Effector memory CD8-positive, alpha-beta T cell (primary cell): ENCODE results near the gene TBC1D16.

Source experiments
- ATAC-seq: fragments of 150-1000 bp; cut with Tn5 transposase; replicated peaks from 2 replicates; pipeline ENCODE4 v1.10.0; 2021; ENCODE audit warnings: mild to moderate bottlenecking, moderate library complexity
- DNase-seq, 3 experiments: peaks; one replicate each; pipeline ENCODE4 v3.0.0; 2021
- H3K27ac Mint-ChIP-seq, 2 donors: one replicate each; pipeline ENCODE4 v1.8.0; 2022; ENCODE audit warnings: mild to moderate bottlenecking in 2 of 2, mixed read lengths in 2 of 2, moderate library complexity in 2 of 2
- H3K27me3 Mint-ChIP-seq, 2 donors: one replicate each; pipeline ENCODE4 v1.8.0; 2022; ENCODE audit warnings: mixed read lengths in 2 of 2
- H3K36me3 Mint-ChIP-seq: one replicate; pipeline ENCODE4 v1.8.0; 2022; ENCODE audit warnings: mild to moderate bottlenecking, moderate library complexity, mixed read lengths; ENCODE audit not compliant: insufficient read depth
- H3K4me1 Mint-ChIP-seq, 2 donors: one replicate each; pipeline ENCODE4 v1.8.0; 2022; ENCODE audit warnings: low read depth in 2 of 2, mixed read lengths in 2 of 2
- H3K4me3 Mint-ChIP-seq, 2 donors: one replicate each; pipeline ENCODE4 v1.8.0; 2022; ENCODE audit warnings: mild to moderate bottlenecking in 2 of 2, mixed read lengths in 2 of 2, moderate library complexity in 2 of 2
- H3K9me3 Mint-ChIP-seq, 2 donors: one replicate each; pipeline ENCODE4 v1.8.0; 2022; ENCODE audit warnings: mixed read lengths in 2 of 2

Gene TBC1D16

DNA sequence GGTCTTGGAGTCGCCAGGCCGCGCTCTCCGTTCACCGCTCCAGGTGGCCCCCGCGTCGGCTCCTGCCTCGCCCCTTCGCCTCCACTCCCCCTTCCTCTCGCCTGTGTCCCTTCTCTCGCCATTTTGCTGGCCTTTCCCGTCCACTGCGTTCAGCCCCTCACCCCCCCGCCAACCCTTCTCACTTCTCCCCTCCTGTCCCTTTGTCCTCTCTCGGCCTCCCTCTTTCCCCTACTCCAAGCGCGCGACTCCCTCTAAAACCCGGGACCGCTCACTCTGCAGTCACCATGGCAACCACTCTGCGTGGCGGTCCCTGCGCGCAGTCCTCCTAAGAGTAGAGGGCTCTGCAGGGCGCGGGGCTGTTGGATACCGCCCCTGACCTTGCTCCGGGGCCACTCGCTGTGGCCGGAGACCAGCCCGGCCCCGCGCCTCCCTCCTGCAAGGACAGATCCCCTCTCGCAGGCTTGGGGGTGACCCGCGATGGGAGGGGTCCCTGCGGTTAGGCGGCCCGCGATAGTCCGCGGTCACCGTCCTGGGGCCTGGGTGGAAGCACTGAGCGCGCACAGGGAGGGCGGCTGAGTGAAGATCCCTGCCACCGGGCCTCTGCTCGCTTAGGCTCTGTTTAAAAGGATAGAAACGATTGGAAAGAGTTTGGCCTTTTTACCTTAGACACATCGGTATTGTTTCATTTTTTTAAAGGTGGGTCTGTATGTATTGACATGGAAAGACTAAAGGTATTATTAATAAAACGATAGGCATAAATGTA, 1.2 kb upstream of the TBC1D16 start:
- H3K4me1 Mint-ChIP-seq, result peaks cover 9 to 13% of the 10 kb centered on the region in 2 donors
- H3K36me3 Mint-ChIP-seq, result peaks cover 25% of the 10 kb centered on the region
- DNase-seq, result peak; percentile 5 to 38 (median 30)
- peaks cover 5 to 8% of the 10 kb centered on the region in 2 donors for H3K27me3 Mint-ChIP-seq
- H3K27ac Mint-ChIP-seq, result peak overlapping the region; percentile 94 to 95
- H3K4me3 Mint-ChIP-seq, result peak overlapping the region; percentile 83
- no peaks in the 10 kb centered on the region for H3K9me3 Mint-ChIP-seq
- peak; percentile 15 for ATAC-seq

DNA sequence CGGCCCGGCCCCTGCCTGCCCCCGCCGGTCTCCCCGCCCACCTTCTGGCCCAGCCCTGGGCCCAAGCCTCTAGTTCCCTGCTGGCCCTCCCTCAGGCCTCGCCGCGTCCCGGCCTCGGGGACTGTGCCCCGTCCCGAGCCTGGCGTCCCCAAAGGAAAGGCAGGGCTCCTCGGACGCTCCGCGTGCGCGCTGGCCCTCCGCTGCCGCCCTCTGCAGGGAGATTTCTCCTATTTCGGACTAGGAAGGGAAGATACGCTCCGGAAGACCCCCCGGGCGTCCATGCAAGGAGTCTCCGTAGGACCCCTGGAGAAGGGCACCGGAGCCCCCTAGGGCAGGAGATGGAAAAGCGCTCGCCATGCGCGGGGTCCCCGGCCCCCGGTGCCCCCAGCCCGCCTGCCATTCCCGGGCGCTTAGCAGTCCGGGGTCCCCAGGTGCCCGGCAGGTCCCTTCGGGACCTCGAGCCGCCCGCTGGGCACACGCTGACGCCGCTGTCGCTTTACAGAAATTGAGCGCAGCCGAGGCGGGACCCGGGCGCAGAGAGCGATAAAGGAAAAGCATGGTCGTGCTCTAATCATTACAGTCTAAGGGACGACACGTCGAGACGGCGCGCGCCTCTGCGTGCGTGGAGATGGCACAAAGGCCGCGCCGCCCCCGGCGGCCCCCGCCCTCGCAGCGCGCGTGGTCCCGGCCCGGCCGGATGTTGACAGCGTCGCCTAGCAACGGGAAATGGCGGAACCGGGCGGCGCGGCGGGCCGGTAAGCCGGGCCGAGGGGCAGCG, 454 bp upstream of the TBC1D16 start, which contains the start of gene CCDC40:
Gene CCDC40, plus strand, starts transcription at position 706 of the 778 bp plus-strand sequence. Its CDS starts 21 bp downstream, at position 727.
- H3K4me1 Mint-ChIP-seq, result peaks cover 9 to 13% of the 10 kb centered on the region in 2 donors
- peak within 1 kb of the TSS; percentile 89 to 92 for H3K4me3 Mint-ChIP-seq
- peak within 1 kb of the TSS; percentile 94 to 95 for H3K27ac Mint-ChIP-seq
- ATAC-seq, result peak; percentile 83
- peak; percentile 78 to 83 (median 79) for DNase-seq
- H3K36me3 Mint-ChIP-seq, result peaks cover 25% of the 10 kb centered on the region
- peaks cover 5 to 8% of the 10 kb centered on the region in 2 donors for H3K27me3 Mint-ChIP-seq
- H3K9me3 Mint-ChIP-seq, result no peaks in the 10 kb centered on the region

DNA sequence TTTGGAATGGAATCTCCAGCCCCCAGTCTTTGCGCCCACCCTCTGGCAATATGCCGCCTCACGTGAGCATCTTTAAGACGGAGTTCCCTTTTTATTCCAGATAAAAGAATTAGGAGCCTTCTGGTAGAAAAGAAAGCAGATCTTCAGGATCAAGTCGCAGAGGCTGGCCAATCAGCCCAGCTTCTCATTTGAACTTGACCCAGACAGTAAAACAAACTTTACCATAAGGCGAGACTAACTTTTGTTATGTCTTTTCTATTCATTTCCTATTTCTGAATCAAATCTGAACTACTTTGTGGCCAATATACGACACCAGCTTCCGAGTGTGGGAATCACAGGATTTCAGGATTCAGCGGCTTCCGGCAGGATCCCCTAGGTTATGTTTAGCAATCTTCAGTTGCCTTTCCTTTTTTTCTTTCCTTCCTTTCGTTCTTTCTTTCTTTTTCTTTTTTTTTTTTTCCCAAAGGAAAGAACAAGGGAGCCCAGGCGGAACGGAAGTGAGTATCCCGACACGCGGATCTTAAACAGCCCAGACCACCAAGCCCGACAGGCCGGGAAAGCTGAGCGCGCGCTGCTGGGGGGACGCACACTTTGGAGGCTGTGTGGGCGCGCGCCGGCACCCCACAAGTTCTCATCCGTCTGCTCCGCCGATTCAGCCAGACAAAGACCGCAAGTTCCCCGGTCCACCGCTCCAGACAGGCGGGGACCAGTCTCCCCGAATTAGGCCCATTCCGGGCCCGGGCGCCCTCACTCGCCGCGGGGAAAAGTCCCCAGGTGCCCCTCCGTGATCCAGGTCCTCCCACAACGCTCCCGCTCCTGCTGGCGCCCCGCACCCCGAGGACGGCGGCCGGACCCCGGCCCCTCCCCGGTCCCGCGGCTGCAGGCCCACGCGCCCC, 633 bp downstream of the TBC1D16 start:
- peak; percentile 62 to 66 (median 64) for DNase-seq
- Mint-ChIP-seq H3K27ac (peak overlapping the region; percentile 94 to 95), H3K27me3 (peaks cover 5 to 8% of the 10 kb centered on the region in 2 donors), H3K36me3 (peaks cover 25% of the 10 kb centered on the region), H3K9me3 (no peaks in the 10 kb centered on the region), H3K4me1 (peaks cover 9 to 13% of the 10 kb centered on the region in 2 donors), H3K4me3 (peak overlapping the region; percentile 89 to 92)
- ATAC-seq, result peak; percentile 61

DNA sequence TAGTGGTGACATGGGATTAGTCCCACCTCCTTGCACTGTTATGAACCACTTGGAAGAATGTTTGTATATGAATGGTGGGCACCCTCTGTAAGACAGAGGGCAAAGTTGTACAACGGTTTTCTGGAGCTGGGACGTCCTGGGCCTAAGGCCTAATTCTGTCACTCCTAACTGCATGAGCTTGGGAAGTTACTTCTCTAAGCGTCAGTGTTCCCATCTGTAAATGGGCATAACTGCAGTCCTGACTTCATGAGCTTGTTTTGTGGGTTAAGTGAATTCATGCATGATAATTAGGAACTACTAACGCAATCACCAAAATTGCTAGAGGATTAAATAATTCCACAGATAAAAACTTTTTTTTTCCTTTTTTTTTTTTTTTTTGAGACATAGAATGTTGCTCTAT, 1.8 kb downstream of the TBC1D16 start:
- Mint-ChIP-seq H3K4me3 (peak overlapping the region in 1 of 2 donors; percentile 12), H3K4me1 (peaks cover 9 to 13% of the 10 kb centered on the region in 2 donors), H3K9me3 (no peaks in the 10 kb centered on the region), H3K27me3 (peaks cover 5 to 8% of the 10 kb centered on the region in 2 donors), H3K27ac (no peak overlapping the region), H3K36me3 (peaks cover 25% of the 10 kb centered on the region)
- DNase-seq (no peak), ATAC-seq (no peak)

DNA sequence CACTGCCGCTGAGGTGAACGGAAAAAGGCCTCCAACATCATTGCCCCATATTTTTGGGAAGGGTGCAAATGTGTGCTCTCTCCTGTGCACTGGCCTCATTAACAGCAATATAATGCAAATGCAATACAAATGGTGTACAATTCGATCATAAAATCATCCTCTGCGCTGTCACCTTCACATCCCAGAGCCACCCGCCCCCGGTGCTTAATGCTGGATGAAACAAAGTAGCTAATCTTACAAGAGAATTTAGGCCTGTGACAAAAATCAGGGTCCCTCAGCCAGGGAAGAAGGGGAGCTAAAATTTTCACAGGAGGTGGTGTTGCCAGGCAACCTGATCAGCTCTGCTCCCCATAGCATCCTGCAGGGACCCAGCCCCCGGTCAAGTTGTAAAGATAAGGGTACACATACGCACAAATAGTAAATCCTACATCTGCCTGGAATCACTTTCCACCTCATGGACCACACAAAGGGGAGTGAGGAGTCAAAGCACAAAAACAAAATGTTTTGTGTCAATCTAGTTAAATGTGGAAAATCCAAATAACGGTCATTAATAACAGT, 3.0 kb downstream of the TBC1D16 start:
- no peak overlapping the region for H3K4me3 Mint-ChIP-seq
- H3K9me3 Mint-ChIP-seq, result no peaks in the 10 kb centered on the region
- H3K27ac Mint-ChIP-seq, result no peak overlapping the region
- peaks cover 5 to 8% of the 10 kb centered on the region in 2 donors for H3K27me3 Mint-ChIP-seq
- peaks cover 9 to 13% of the 10 kb centered on the region in 2 donors for H3K4me1 Mint-ChIP-seq
- ATAC-seq (no peak), DNase-seq (no peak)
- H3K36me3 Mint-ChIP-seq, result peaks cover 25% of the 10 kb centered on the region

DNA sequence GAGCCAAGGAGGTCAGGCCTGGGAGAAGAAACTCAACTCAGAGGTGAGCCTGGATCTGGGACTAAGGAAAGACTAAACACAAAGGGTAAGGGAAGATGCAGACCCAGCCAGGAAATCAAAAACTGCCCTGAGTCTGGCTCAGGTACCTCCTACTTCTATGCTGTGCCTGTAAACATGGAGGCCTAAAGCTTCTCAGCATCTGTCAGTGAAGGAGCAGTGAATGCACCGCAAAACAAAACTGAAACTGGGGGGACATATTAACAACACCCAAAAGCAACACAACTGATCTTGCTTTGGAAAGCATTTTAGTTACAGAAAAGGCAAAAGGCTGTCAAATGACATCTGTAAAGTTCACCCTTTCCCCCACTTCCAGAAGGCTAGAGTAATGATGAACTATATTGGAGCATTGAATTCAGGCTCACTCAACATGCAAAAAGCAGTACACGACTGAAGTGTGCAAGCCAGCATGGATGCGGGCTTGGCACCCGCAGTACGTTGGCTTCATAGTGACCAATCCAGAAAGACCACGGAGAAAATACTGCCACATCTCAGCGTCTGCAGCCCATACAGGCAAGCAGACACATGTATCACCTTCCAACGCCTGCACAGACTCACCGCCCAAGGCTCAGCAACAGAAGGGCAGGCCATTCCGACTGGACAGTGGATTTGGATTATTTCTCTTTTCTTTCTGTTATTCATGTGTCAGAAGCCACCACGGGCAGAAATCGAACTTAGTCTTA, 3.8 kb downstream of the TBC1D16 start:
- H3K4me3 Mint-ChIP-seq, result no peak overlapping the region
- peaks cover 5 to 8% of the 10 kb centered on the region in 2 donors for H3K27me3 Mint-ChIP-seq
- H3K9me3 Mint-ChIP-seq, result no peaks in the 10 kb centered on the region
- no peak for ATAC-seq
- H3K36me3 Mint-ChIP-seq, result peaks cover 22% of the 10 kb centered on the region
- peaks cover 8 to 9% of the 10 kb centered on the region in 2 donors for H3K4me1 Mint-ChIP-seq
- no peak overlapping the region for H3K27ac Mint-ChIP-seq
- no peak for DNase-seq

DNA sequence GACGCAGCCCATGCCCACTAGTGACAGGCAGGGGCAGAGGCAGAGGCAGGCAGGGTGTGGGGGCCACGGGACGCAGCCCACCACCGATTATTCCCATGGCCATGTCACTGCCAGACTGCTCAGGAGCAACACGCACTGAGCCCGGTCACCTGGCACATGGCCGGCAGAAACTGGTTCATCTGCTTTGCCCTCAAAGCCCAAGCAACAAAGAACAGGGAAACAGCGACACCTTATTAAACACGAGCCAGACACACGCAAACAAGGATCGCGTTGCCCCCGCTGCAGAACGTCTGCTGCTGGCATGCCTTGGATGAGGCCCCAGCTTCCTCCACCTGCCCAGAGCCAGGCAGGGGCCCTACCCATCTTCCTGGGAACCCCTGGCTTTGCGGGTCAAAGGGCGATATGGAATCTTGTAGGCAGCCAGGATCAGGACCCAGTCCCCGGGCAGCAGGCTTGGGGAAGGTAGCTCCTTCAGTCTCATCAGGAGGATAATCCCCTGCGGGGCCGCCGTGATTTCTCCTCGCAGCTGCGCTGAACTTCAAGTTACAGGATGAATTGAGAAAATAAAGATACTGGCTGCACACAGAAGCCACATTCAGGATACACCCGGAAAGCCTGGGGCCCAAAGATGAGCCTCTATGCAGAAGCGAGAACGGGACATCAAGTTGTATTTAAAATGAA, 4.8 kb downstream of the TBC1D16 start:
- DNase-seq (no peak), ATAC-seq (no peak)
- Mint-ChIP-seq H3K4me3 (no peak overlapping the region), H3K27me3 (peaks cover 5 to 8% of the 10 kb centered on the region in 2 donors), H3K36me3 (peaks cover 13% of the 10 kb centered on the region), H3K4me1 (peaks cover 5 to 6% of the 10 kb centered on the region in 2 donors), H3K27ac (no peak overlapping the region), H3K9me3 (no peaks in the 10 kb centered on the region)

DNA sequence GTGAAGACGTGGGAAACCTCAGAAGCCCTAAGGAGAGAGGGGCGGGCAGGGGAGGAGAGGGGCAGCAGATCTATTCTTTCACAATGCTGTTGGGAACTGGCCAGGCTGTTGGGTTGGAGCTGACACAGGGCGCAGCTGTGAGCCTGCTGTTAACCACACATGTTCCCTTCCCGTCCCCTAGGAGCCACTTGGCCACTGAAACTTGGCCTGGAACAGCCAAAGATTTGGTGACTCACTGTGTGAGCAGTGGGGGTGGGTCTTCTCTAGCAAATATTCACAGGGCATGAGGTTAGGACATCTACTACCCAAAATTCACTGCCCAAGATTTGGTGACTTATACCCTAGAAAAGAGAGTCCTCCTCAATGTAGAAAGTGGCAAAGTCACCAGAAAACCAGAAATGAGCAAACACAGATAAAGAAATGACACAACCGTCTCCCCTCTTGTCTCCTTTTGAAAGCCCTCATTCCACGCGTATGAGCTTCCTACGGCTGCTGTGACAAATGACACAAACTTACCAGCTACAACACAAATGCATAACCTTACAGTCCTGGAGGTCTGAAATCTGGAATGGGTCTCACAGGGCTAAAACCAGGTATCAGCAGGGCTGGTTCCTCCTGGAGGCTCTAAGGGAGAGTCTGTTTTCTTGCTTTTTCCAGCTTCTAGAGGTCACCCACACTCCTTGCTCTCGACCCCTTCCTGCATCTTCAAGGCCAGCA, 6.3 kb downstream of the TBC1D16 start:
- Mint-ChIP-seq H3K9me3 (no peaks in the 10 kb centered on the region), H3K36me3 (peaks cover 8% of the 10 kb centered on the region), H3K27ac (no peak overlapping the region), H3K4me1 (peaks cover 0 to 2% of the 10 kb centered on the region in 2 donors), H3K27me3 (no peaks in the 10 kb centered on the region), H3K4me3 (no peak overlapping the region)
- DNase-seq (no peak), ATAC-seq (no peak)

DNA sequence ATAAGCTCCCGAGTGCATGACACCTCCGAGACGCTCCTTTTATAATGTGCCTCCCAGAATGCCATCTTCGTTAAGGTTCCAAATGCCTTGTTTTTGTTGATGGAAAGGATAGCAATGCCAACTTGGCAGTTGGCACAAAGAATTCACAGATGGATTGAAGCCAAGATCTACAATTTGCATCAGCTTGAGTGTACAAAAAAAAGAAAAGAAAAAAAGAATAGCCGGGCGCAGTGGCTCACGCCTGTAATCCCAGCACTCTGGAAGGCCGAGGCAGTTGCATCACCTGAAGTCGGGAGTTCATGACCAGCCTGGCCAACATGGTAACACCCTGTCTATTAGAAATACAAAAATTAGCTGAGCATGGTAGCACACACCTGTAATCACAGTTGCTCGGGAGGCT, 7.6 kb downstream of the TBC1D16 start:
- Mint-ChIP-seq H3K9me3 (no peaks in the 10 kb centered on the region), H3K36me3 (peaks cover 6% of the 10 kb centered on the region), H3K27ac (no peak overlapping the region), H3K4me3 (no peak overlapping the region), H3K27me3 (no peaks in the 10 kb centered on the region), H3K4me1 (peaks cover 0 to 2% of the 10 kb centered on the region in 2 donors)
- ATAC-seq, result no peak
- DNase-seq, result no peak

DNA sequence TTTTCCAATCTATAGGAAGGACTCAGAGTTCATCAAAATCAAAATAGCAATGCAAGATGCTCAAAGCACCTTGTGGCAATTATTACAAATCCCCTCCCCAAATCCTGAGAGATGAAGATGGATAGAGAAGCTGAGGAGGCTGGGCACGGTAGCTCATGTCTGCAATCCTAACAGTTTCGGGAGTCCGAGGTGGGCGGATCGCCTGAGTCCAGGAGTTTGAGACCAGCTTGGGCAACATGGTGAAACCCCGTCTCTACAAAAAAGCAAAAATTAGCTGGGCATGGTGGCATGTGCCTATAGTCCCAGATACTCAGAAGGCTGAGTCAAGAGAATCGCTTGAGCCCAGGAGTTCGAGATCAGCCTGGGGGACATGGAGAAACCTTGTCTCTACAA, 8.6 kb downstream of the TBC1D16 start:
- no peak overlapping the region for H3K27ac Mint-ChIP-seq
- H3K27me3 Mint-ChIP-seq, result no peaks in the 10 kb centered on the region
- no peaks in the 10 kb centered on the region for H3K9me3 Mint-ChIP-seq

DNA sequence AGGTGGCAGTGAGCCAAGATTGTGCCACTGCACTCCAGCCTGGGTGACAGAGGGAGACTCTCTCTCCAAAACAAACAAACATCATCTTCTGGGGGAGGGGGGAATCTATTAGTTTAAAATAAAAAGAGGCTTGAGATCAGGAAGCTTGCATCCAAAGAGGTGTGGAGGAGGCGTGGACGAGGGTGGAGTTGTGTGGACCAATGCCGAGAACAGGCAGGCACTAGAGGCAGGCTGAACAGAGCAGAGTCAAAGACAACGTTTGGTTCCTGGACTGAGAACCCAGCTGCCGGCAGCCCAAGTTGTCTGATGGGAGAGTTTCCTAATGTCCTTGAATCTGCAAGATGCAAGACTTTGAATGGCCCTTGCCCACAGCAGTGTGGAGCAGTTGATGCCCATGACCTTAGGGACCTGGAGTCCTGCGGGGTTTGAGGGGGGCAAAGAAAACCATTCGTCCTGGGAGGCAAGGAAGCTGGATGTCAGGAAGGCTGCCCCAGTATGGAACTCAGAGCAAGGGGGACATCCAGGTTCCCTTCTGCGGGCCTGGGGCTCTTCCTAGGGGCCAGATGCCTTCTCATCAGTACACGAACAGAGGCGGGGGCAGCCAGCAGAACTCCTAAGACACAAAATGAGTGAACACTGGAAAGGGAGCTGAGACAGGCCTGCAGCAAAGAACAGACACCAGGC, 9.2 kb downstream of the TBC1D16 start:
- ATAC-seq (no peak), DNase-seq (no peak)
- Mint-ChIP-seq H3K4me3 (no peak overlapping the region), H3K27me3 (no peaks in the 10 kb centered on the region), H3K4me1 (no peaks in the 10 kb centered on the region), H3K36me3 (peaks cover 3% of the 10 kb centered on the region), H3K9me3 (no peaks in the 10 kb centered on the region), H3K27ac (no peak overlapping the region)

More for the DNA sequence above, 8.6 kb downstream of the TBC1D16 start:
- no peaks in the 10 kb centered on the region for H3K4me1 Mint-ChIP-seq
- H3K36me3 Mint-ChIP-seq, result peaks cover 5% of the 10 kb centered on the region
- H3K4me3 Mint-ChIP-seq, result no peak overlapping the region
- DNase-seq (no peak), ATAC-seq (no peak)
